ENCODE measurements around the gene ACVR2A.

The ACVR2A gene

GRCh38 chr2:147913701-147914480, 69.1 kb downstream of the ACVR2A start:
- in situ Hi-C loops (cut with MboI; ENCODE audit: low pct_unique_long_range_greater_than_20kb, low sequenced_read_pairs): loop anchor here (25.0 kb wide), 1 partner anchor 502 kb away; no protein-coding TSS in a partner anchor
- peak; percentile 69 for DNase-seq

GRCh38 chr2:147916067-147916466, 71.2 kb downstream of the ACVR2A start:
- in situ Hi-C loops (cut with MboI; ENCODE audit: low pct_unique_long_range_greater_than_20kb, low sequenced_read_pairs): loop anchor here (25.0 kb wide), 1 partner anchor 504 kb away; no protein-coding TSS in a partner anchor
- no peak for DNase-seq

GRCh38 chr2:147916723-147917122, 71.9 kb downstream of the ACVR2A start:
- DNase-seq: no peak
- in situ Hi-C loops (cut with MboI; ENCODE audit: low pct_unique_long_range_greater_than_20kb, low sequenced_read_pairs): loop anchor here (25.0 kb wide), 1 partner anchor 504 kb away; no protein-coding TSS in a partner anchor

- in situ Hi-C loops (cut with MboI; ENCODE audit: low pct_unique_long_range_greater_than_20kb, low sequenced_read_pairs): loop anchor here (25.0 kb wide), 1 partner anchor 505 kb away; no protein-coding TSS in a partner anchor
- DNase-seq: no peak
Measured at GRCh38 chr2:147917161-147917560, 72.3 kb downstream of the ACVR2A start.

GRCh38 chr2:147923846-147924245, 79.0 kb downstream of the ACVR2A start:
- in situ Hi-C loops (cut with MboI; ENCODE audit: low pct_unique_long_range_greater_than_20kb, low sequenced_read_pairs): loop anchor here (25.0 kb wide), 1 partner anchor 512 kb away; no protein-coding TSS in a partner anchor
- DNase-seq: no peak

GRCh38 chr2:147924647-147925046, 79.8 kb downstream of the ACVR2A start:
- in situ Hi-C loops (cut with MboI; ENCODE audit: low pct_unique_long_range_greater_than_20kb, low sequenced_read_pairs): loop anchor here (25.0 kb wide), 1 partner anchor 512 kb away; no protein-coding TSS in a partner anchor
- no peak for DNase-seq

- in situ Hi-C loops (cut with MboI; ENCODE audit: low pct_unique_long_range_greater_than_20kb, low sequenced_read_pairs): no loop called here
Measured at GRCh38 chr2:147925886-147926285, 81.1 kb downstream of the ACVR2A start.

DNA sequence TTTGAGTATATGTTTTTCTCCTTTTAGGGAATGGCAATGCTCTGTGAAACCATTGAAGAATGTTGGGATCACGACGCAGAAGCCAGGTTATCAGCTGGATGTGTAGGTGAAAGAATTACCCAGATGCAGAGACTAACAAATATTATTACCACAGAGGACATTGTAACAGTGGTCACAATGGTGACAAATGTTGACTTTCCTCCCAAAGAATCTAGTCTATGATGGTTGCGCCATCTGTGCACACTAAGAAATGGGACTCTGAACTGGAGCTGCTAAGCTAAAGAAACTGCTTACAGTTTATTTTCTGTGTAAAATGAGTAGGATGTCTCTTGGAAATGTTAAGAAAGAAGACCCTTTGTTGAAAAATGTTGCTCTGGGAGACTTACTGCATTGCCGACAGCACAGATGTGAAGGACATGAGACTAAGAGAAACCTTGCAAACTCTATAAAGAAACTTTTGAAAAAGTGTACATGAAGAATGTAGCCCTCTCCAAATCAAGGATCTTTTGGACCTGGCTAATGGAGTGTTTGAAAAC, 82.3 kb downstream of the ACVR2A start:
- DNase-seq: no peak
- in situ Hi-C loops (cut with MboI; ENCODE audit: low pct_unique_long_range_greater_than_20kb, low sequenced_read_pairs): no loop called here

More at GRCh38 chr2:147925886-147926285, 81.1 kb downstream of the ACVR2A start:
- no peak for DNase-seq

DNA sequence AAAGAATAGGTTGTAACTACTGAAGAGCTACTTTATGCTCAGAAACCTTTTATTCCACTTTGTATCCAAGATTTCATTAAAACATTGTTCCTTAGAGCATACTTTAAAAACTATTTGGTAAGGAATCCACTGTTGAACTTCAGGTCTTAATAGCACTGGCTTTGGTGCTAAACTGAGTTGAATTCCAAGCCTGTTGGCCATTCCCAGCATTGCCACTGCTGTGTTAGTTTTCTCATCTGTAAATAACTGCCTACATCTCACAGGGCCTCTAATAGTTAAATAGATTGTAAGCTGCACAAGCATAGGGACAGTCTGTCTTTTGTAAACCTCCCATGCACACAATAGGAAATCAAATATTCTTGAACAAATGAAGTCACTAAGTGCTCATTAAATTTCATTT, 89.1 kb downstream of the ACVR2A start:
- in situ Hi-C loops (cut with MboI; ENCODE audit: low pct_unique_long_range_greater_than_20kb, low sequenced_read_pairs): no loop called here

GRCh38 chr2:147934881-147935620, 90.2 kb downstream of the ACVR2A start:
- DNase-seq: no peak
- in situ Hi-C loops (cut with MboI; ENCODE audit: low pct_unique_long_range_greater_than_20kb, low sequenced_read_pairs): no loop called here

More for the DNA sequence above, 89.1 kb downstream of the ACVR2A start:
- DNase-seq: no peak

- in situ Hi-C loops (cut with MboI; ENCODE audit: low pct_unique_long_range_greater_than_20kb, low sequenced_read_pairs): no loop called here
- peak; percentile 56 for DNase-seq
Measured at GRCh38 chr2:147937744-147938349, 93.0 kb downstream of the ACVR2A start.

GRCh38 chr2:147939313-147939712, 94.5 kb downstream of the ACVR2A start:
- in situ Hi-C loops (cut with MboI; ENCODE audit: low pct_unique_long_range_greater_than_20kb, low sequenced_read_pairs): no loop called here
- DNase-seq: no peak

- in situ Hi-C loops (cut with MboI; ENCODE audit: low pct_unique_long_range_greater_than_20kb, low sequenced_read_pairs): no loop called here
- no peak for DNase-seq
Measured at GRCh38 chr2:147945660-147946059, 100.8 kb downstream of the ACVR2A start.

GRCh38 chr2:147952118-147952517, 107.3 kb downstream of the ACVR2A start:
- in situ Hi-C loops (cut with MboI; ENCODE audit: low pct_unique_long_range_greater_than_20kb, low sequenced_read_pairs): no loop called here
- DNase-seq: no peak

DNA sequence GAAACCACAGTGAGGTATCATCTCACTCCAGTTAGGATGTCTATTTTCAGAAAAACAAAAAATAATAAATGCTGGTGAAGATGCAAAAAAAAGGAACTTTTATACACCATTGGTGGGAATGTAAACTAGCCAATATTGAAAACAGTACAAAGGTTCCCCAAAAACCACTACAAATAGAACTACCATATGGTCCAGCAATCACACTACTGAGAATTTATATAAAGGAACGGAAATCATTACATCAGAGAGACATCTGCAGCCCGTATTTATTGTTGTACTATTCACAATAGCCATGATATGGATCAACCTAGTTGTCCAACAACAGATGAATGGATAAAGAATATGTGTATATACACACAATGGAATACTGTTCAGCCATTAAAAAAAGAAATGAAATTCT, 123.7 kb downstream of the ACVR2A start:
- in situ Hi-C loops (cut with MboI; ENCODE audit: low pct_unique_long_range_greater_than_20kb, low sequenced_read_pairs): no loop called here
- DNase-seq: no peak

DNA sequence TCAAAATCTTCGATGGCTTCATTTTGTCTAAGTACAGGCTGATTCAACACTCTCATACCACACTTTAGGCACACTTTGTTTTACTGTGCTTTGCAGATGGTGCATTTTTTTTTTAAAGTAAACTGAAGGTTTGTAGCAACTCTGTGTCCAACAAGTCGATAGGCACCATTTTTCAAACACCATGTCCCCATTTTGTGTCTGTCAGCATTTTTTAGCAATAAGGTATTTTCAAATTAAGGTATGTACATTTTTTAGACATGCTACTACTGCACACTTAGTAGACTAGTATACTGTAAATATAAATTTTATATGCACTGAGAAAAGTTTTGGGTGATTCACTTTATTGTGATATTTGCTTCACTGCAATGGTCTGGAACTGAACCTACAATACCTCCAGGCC, 131.3 kb downstream of the ACVR2A start:
- no peak for DNase-seq
- in situ Hi-C loops (cut with MboI; ENCODE audit: low pct_unique_long_range_greater_than_20kb, low sequenced_read_pairs): loop anchor here (25.0 kb wide), 1 partner anchor 561 kb away; no protein-coding TSS in a partner anchor

DNA sequence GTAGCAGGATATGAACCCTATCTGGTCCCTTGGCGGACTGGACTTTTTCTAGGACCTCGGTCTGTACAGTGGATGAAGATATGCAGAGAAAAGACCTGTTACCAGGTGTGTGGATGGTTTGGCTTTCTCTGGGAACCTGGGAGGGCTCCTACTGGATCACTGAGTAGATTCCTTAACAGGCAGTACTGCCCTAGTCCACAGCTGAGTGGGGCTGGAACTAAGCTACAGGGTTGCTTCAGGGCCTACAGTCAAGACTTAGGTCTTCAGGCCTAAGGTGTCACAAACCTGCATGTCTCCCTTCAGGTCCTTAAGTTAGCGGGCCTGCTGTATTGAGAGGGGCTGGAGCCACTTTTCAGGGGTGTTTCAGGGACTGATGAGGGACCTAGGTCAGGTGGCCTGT, 132.8 kb downstream of the ACVR2A start:
- in situ Hi-C loops (cut with MboI; ENCODE audit: low pct_unique_long_range_greater_than_20kb, low sequenced_read_pairs): loop anchor here (25.0 kb wide), 1 partner anchor 560 kb away; no protein-coding TSS in a partner anchor
- no peak for DNase-seq

All from KBM-7 (cell line).